SK-N-SH (cell line): ENCODE measurements around the gene H6PD.

Source experiments
- CHD2 ChIP-seq: fragments of 150-350 bp; IDR thresholded peaks from 2 replicates; pipeline ENCODE4 v1.6.1; 2018; ENCODE audit warnings: low read length; ENCODE audit not compliant: partially characterized antibody
- EZH2phosphoT487 ChIP-seq: fragments of 200-600 bp; sonication (generic); IDR thresholded peaks from 2 replicates; pipeline ENCODE4 v1.6.1; 2017; ENCODE audit warnings: low read depth, mixed run types, mild to moderate bottlenecking, antibody characterized with exemption, moderate library complexity, borderline replicate concordance
- FOXM1 ChIP-seq: IDR thresholded peaks from 2 replicates; pipeline ENCODE4 v1.4.0; 2012; ENCODE audit warnings: low read depth, mild to moderate bottlenecking
- GABPA ChIP-seq: IDR thresholded peaks from 2 replicates; pipeline ENCODE4 v1.4.0; 2012; ENCODE audit warnings: low read depth, mild to moderate bottlenecking
- JUND ChIP-seq: IDR thresholded peaks from 2 replicates; pipeline ENCODE4 v1.4.0; 2012
- NRF1 ChIP-seq: IDR thresholded peaks from 2 replicates; pipeline ENCODE4 v1.6.1; 2012; ENCODE audit warnings: low read depth, mild to moderate bottlenecking, low read length
- RAD21 ChIP-seq: IDR thresholded peaks from 2 replicates; pipeline ENCODE4 v1.6.1; 2012; ENCODE audit warnings: mild to moderate bottlenecking, low read length
- SIN3A ChIP-seq: IDR thresholded peaks from 2 replicates; pipeline ENCODE4 v1.6.1; 2012; ENCODE audit warnings: low read depth, mild to moderate bottlenecking, low read length, moderate library complexity, borderline replicate concordance
- TEAD4 ChIP-seq: IDR thresholded peaks from 2 replicates; pipeline ENCODE4 v1.4.0; 2012; ENCODE audit warnings: mild to moderate bottlenecking, borderline replicate concordance; ENCODE audit not compliant: insufficient read depth
- TF ChIP-seq, protein P1 (sequence below): IDR thresholded peaks from 2 replicates; pipeline ENCODE4 v1.6.1; 2012; ENCODE audit warnings: mild to moderate bottlenecking, low read depth, low read length, moderate library complexity
- TF ChIP-seq, protein P2 (sequence below): fragments of 200-600 bp; sonication (generic); IDR thresholded peaks from 2 replicates; pipeline ENCODE4 v1.6.1; 2017; ENCODE audit warnings: antibody characterized with exemption, mild to moderate bottlenecking, moderate library complexity
- TF ChIP-seq, protein P3 (sequence below): fragments of 150-350 bp; IDR thresholded peaks from 2 replicates; pipeline ENCODE4 v1.6.1; 2017; ENCODE audit warnings: antibody characterized with exemption, low read length, low read depth, borderline replicate concordance
- TF ChIP-seq, protein P4 (sequence below): IDR thresholded peaks from 2 replicates; pipeline ENCODE4 v1.4.0; 2012; ENCODE audit warnings: low read depth

DNA sequence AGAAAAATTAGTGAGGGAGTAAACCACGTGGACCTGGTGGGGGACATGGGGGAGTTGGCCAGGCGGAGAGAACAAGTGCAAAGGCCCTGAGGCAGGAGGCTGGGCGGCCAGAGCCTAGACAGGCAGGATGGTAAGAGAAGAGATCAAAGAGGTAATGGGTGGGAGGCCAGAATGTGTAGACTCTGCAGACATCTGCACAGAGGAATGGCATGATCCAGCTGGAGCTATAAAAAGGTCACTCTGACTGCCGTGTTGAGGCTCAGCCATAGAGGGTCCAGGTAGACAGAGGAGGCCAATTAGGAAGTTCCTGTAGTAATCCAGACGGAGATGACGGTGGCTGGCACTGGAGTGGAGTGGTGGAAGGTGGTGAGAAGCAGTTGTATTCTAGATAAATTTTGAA lies 3.6 kb downstream of the H6PD start:
- no peak for TF ChIP-seq TEAD4
- TF ChIP-seq, protein P1, sequence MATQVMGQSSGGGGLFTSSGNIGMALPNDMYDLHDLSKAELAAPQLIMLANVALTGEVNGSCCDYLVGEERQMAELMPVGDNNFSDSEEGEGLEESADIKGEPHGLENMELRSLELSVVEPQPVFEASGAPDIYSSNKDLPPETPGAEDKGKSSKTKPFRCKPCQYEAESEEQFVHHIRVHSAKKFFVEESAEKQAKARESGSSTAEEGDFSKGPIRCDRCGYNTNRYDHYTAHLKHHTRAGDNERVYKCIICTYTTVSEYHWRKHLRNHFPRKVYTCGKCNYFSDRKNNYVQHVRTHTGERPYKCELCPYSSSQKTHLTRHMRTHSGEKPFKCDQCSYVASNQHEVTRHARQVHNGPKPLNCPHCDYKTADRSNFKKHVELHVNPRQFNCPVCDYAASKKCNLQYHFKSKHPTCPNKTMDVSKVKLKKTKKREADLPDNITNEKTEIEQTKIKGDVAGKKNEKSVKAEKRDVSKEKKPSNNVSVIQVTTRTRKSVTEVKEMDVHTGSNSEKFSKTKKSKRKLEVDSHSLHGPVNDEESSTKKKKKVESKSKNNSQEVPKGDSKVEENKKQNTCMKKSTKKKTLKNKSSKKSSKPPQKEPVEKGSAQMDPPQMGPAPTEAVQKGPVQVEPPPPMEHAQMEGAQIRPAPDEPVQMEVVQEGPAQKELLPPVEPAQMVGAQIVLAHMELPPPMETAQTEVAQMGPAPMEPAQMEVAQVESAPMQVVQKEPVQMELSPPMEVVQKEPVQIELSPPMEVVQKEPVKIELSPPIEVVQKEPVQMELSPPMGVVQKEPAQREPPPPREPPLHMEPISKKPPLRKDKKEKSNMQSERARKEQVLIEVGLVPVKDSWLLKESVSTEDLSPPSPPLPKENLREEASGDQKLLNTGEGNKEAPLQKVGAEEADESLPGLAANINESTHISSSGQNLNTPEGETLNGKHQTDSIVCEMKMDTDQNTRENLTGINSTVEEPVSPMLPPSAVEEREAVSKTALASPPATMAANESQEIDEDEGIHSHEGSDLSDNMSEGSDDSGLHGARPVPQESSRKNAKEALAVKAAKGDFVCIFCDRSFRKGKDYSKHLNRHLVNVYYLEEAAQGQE: no peak
- TF ChIP-seq, protein P2, sequence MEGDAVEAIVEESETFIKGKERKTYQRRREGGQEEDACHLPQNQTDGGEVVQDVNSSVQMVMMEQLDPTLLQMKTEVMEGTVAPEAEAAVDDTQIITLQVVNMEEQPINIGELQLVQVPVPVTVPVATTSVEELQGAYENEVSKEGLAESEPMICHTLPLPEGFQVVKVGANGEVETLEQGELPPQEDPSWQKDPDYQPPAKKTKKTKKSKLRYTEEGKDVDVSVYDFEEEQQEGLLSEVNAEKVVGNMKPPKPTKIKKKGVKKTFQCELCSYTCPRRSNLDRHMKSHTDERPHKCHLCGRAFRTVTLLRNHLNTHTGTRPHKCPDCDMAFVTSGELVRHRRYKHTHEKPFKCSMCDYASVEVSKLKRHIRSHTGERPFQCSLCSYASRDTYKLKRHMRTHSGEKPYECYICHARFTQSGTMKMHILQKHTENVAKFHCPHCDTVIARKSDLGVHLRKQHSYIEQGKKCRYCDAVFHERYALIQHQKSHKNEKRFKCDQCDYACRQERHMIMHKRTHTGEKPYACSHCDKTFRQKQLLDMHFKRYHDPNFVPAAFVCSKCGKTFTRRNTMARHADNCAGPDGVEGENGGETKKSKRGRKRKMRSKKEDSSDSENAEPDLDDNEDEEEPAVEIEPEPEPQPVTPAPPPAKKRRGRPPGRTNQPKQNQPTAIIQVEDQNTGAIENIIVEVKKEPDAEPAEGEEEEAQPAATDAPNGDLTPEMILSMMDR: no peak
- no peak for TF ChIP-seq GABPA
- TF ChIP-seq, protein P3, sequence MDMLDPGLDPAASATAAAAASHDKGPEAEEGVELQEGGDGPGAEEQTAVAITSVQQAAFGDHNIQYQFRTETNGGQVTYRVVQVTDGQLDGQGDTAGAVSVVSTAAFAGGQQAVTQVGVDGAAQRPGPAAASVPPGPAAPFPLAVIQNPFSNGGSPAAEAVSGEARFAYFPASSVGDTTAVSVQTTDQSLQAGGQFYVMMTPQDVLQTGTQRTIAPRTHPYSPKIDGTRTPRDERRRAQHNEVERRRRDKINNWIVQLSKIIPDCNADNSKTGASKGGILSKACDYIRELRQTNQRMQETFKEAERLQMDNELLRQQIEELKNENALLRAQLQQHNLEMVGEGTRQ: no peak
- no peak for TF ChIP-seq EZH2phosphoT487
- no peak for TF ChIP-seq RAD21
- TF ChIP-seq FOXM1: no peak
- TF ChIP-seq, protein P4, sequence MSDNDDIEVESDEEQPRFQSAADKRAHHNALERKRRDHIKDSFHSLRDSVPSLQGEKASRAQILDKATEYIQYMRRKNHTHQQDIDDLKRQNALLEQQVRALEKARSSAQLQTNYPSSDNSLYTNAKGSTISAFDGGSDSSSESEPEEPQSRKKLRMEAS: no peak
- no peak for TF ChIP-seq NRF1
- TF ChIP-seq JUND: no peak
- no peak for TF ChIP-seq CHD2
- no peak for TF ChIP-seq SIN3A
